ENCODE measurements around the gene RER1.

Gene RER1

DNA sequence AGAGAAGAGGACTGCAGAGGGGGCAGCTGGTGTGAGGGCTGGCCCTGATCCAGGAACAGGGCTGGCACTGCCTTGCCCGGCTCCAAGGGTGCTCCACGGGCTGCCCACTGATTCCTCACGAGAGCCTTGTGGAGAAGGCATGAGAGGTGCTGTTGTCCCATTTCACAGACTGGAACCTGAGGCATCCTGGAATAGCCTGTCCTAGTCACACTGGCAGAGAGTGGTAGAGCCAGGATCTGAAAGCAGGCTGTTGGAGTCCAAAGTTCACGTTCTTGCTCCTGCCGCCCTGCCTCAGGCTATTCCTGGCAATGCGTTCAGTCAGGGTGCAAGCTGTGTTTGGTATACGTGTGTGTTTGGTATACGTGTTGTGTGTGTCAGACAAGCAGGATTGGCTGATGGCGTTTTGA, 1.8 kb downstream of the RER1 start:
- H3K27ac ChIP-seq: no peak overlapping the region
- no peak overlapping the region for H3K4me3 ChIP-seq (ENCODE audit: low read depth, low read length)
- no peak for TF ChIP-seq CTCF (IDR thresholded peaks at IDR 0.05; ENCODE audit: low read depth, low read length)

DNA sequence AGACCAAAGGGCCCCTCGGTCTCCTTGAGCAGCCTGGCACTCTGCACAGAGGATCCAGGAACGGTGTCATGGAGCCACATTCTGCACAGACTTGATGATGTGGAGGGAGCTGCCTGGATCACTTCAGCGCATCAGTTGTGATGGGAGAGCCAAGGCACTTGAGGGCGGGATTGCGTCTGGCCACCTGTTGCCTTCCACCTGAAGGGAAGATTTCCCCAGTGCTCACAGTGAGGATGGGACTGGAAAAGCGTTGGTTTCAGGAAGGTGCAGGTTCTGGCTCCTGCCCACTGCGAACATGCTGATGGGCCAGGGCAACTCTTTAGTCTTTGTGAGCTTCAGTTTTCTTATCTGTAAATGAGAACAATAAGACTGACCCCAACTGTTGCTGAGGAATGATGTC, 2.6 kb downstream of the RER1 start:
- Histone ChIP-seq H3K9me3 (ENCODE audit: severe bottlenecking) (no peaks in the 10 kb centered on the region), H3K36me3 (peaks cover 57% of the 10 kb centered on the region), H3K27me3 (ENCODE audit: insufficient read depth, low read depth, severe bottlenecking) (no peaks in the 10 kb centered on the region), H3K27ac (no peak overlapping the region; the same call in 1 of the 2 replicates), H3K4me3 (ENCODE audit: low read depth, low read length) (no peak overlapping the region)
- no peak for DNase-seq
- no peak for TF ChIP-seq CTCF (IDR thresholded peaks at IDR 0.05; ENCODE audit: low read depth, low read length)

More for the DNA sequence above, 1.8 kb downstream of the RER1 start:
- Histone ChIP-seq H3K9me3 (ENCODE audit: severe bottlenecking) (no peaks in the 10 kb centered on the region), H3K36me3 (peaks cover 50% of the 10 kb centered on the region), H3K27me3 (ENCODE audit: insufficient read depth, low read depth, severe bottlenecking) (no peaks in the 10 kb centered on the region)
- no peak for DNase-seq

GRCh38 chr1:2394761-2395160, 3.1 kb downstream of the RER1 start:
- no peaks in the 10 kb centered on the region for H3K27me3 ChIP-seq (ENCODE audit: insufficient read depth, low read depth, severe bottlenecking)
- peaks cover 63% of the 10 kb centered on the region for H3K36me3 ChIP-seq
- H3K4me3 ChIP-seq (ENCODE audit: low read depth, low read length): no peak overlapping the region
- no peak overlapping the region for H3K27ac ChIP-seq
- DNase-seq: no peak
- H3K9me3 ChIP-seq (ENCODE audit: severe bottlenecking): no peaks in the 10 kb centered on the region
- no peak for TF ChIP-seq CTCF (IDR thresholded peaks at IDR 0.05; ENCODE audit: low read depth, low read length)

DNA sequence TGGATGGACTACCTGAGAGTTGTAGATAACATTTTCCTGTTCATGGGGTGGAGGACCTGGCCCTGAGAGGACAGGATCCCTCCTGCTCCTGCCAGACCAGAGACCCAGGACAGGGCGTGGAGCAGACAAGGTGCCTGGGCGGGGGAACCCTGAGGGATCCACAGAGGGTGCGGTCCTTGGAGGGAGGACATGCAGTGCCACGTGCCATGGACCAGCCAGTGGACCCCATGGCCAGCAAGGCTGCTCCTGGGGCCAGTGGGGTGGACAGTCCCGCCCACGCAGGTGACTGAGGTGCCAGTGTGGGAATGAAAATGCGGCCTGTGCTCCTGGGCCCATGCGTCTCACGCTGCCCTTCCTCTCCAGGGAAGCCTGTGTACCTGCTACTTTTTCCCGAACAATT, 3.6 kb downstream of the RER1 start:
- peaks cover 68% of the 10 kb centered on the region for H3K36me3 ChIP-seq
- no peak for TF ChIP-seq CTCF (IDR thresholded peaks at IDR 0.05; ENCODE audit: low read depth, low read length)
- no peaks in the 10 kb centered on the region for H3K9me3 ChIP-seq (ENCODE audit: severe bottlenecking)
- DNase-seq: no peak
- no peak overlapping the region for H3K4me3 ChIP-seq (ENCODE audit: low read depth, low read length)
- H3K27me3 ChIP-seq (ENCODE audit: insufficient read depth, low read depth, severe bottlenecking): no peaks in the 10 kb centered on the region
- no peak overlapping the region for H3K27ac ChIP-seq

GRCh38 chr1:2396059-2396458, 4.4 kb downstream of the RER1 start:
- no peak for DNase-seq
- no peaks in the 10 kb centered on the region for H3K27me3 ChIP-seq (ENCODE audit: insufficient read depth, low read depth, severe bottlenecking)
- no peak overlapping the region for H3K4me3 ChIP-seq (ENCODE audit: low read depth, low read length)
- no peaks in the 10 kb centered on the region for H3K9me3 ChIP-seq (ENCODE audit: severe bottlenecking)
- H3K36me3 ChIP-seq: peaks cover 73% of the 10 kb centered on the region
- TF ChIP-seq CTCF (IDR thresholded peaks at IDR 0.05; ENCODE audit: low read depth, low read length): no peak
- no peak overlapping the region for H3K27ac ChIP-seq

- no peaks in the 10 kb centered on the region for H3K27me3 ChIP-seq (ENCODE audit: insufficient read depth, low read depth, severe bottlenecking)
- no peak overlapping the region for H3K27ac ChIP-seq
- no peak for TF ChIP-seq CTCF (IDR thresholded peaks at IDR 0.05; ENCODE audit: low read depth, low read length)
- H3K36me3 ChIP-seq: peaks cover 72% of the 10 kb centered on the region
- no peak for DNase-seq
- no peaks in the 10 kb centered on the region for H3K9me3 ChIP-seq (ENCODE audit: severe bottlenecking)
- no peak overlapping the region for H3K4me3 ChIP-seq (ENCODE audit: low read depth, low read length)
These were observed 4.8 kb downstream of the RER1 start for GRCh38 chr1:2396476-2396875.

All from WERI-Rb-1 (cell line).